ENCODE results near the gene GOLGA7B.

The GOLGA7B gene

DNA sequence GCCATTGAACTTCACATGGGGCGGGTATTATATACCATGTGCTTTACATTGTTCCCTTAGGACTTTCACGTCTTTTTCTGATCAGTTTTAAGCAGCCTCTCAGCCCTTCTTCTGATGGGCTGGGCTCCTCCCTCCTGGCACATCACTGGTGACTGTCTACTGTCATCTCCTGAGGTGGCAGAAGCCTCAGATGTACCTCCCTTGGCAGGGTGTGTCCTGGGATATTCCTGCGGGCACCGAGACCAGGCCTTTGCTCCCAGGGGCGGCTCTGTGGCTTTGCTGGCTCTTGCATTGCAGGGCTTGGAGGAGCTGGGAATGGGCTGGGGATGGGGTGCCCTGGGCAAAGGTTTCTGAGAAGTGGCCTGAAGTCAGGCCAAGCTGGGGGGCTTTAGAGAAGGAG is 34.6 kb upstream of the GOLGA7B start:
- H3K4me3 ChIP-seq (ENCODE audit: low read length), result no peak overlapping the region
- H3K4me1 ChIP-seq (ENCODE audit: control insufficient read depth, low read length), result no peaks in the 10 kb centered on the region
- H3K36me3 ChIP-seq (ENCODE audit: control insufficient read depth, low read length), result no peaks in the 10 kb centered on the region
- H3K9me2 ChIP-seq (replicated peaks; ENCODE audit: control insufficient read depth, low read length), result no peaks in the 10 kb centered on the region
- H3K27me3 ChIP-seq (ENCODE audit: control insufficient read depth, low read length), result peaks cover 27% of the 10 kb centered on the region
- H3K9me3 ChIP-seq (ENCODE audit: control insufficient read depth, insufficient read depth, low read length), result no peaks in the 10 kb centered on the region
- H3K4me2 ChIP-seq (ENCODE audit: low read length), result no peak overlapping the region
- no peaks in the 10 kb centered on the region for H3K79me2 ChIP-seq (ENCODE audit: control insufficient read depth, low read length)
- TF ChIP-seq EZH2phosphoT487 (IDR thresholded peaks at IDR 0.05; ENCODE audit: borderline replicate concordance, low read length), result no peak
- TF ChIP-seq, protein P1, sequence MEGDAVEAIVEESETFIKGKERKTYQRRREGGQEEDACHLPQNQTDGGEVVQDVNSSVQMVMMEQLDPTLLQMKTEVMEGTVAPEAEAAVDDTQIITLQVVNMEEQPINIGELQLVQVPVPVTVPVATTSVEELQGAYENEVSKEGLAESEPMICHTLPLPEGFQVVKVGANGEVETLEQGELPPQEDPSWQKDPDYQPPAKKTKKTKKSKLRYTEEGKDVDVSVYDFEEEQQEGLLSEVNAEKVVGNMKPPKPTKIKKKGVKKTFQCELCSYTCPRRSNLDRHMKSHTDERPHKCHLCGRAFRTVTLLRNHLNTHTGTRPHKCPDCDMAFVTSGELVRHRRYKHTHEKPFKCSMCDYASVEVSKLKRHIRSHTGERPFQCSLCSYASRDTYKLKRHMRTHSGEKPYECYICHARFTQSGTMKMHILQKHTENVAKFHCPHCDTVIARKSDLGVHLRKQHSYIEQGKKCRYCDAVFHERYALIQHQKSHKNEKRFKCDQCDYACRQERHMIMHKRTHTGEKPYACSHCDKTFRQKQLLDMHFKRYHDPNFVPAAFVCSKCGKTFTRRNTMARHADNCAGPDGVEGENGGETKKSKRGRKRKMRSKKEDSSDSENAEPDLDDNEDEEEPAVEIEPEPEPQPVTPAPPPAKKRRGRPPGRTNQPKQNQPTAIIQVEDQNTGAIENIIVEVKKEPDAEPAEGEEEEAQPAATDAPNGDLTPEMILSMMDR (IDR thresholded peaks at IDR 0.05; ENCODE audit: low read depth, low read length, poor library complexity, severe bottlenecking), result no peak
- H3F3A ChIP-seq (ENCODE audit: control insufficient read depth, insufficient read depth), result no peaks in the 10 kb centered on the region
- no peaks in the 10 kb centered on the region for H4K20me1 ChIP-seq (ENCODE audit: control insufficient read depth, insufficient read depth, low read depth, low read length)
- no peak overlapping the region for H3K27ac ChIP-seq (ENCODE audit: low read depth, low read length)

DNA sequence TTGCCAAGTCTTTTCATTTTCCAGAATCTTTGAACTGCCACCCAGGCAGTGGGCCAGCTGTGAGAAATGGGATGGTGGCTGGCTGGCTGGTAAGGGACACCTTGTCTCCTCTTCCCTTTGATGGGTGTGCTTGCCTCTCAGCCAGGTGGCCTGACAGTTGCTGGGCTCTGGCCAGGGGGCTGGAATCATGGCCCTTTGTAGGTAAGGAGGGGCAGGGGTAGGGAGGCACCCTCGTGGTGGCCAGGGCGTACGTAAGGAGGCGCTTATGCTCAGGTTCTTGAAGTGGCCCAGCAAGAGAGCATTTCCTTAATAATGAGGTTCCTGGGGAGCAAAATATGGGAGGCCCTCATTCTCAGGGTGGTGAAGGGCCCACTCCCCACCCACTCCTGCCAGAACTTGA is 33.0 kb upstream of the GOLGA7B start:
- Histone ChIP-seq H3F3A (ENCODE audit: control insufficient read depth, insufficient read depth) (no peaks in the 10 kb centered on the region), H3K9me2 (replicated peaks; ENCODE audit: control insufficient read depth, low read length) (no peaks in the 10 kb centered on the region), H3K79me2 (ENCODE audit: control insufficient read depth, low read length) (no peaks in the 10 kb centered on the region), H3K27me3 (ENCODE audit: control insufficient read depth, low read length) (peaks cover 30% of the 10 kb centered on the region), H4K20me1 (ENCODE audit: control insufficient read depth, insufficient read depth, low read depth, low read length) (no peaks in the 10 kb centered on the region), H3K4me1 (ENCODE audit: control insufficient read depth, low read length) (no peaks in the 10 kb centered on the region), H3K9me3 (ENCODE audit: control insufficient read depth, insufficient read depth, low read length) (no peaks in the 10 kb centered on the region), H3K4me2 (ENCODE audit: low read length) (no peak overlapping the region), H3K4me3 (ENCODE audit: low read length) (no peak overlapping the region), H3K36me3 (ENCODE audit: control insufficient read depth, low read length) (no peaks in the 10 kb centered on the region), H3K27ac (ENCODE audit: low read depth, low read length) (no peak overlapping the region)
- no peak for TF ChIP-seq EZH2phosphoT487 (IDR thresholded peaks at IDR 0.05; ENCODE audit: borderline replicate concordance, low read length)
- TF ChIP-seq, protein P1 (IDR thresholded peaks at IDR 0.05; ENCODE audit: low read depth, low read length, poor library complexity, severe bottlenecking), result no peak

GRCh38 chr10:97818572-97818971 is 31.1 kb upstream of the GOLGA7B start:
- Histone ChIP-seq H4K20me1 (ENCODE audit: control insufficient read depth, insufficient read depth, low read depth, low read length) (no peaks in the 10 kb centered on the region), H3K4me2 (ENCODE audit: low read length) (no peak overlapping the region), H3K79me2 (ENCODE audit: control insufficient read depth, low read length) (no peaks in the 10 kb centered on the region), H3K9me2 (replicated peaks; ENCODE audit: control insufficient read depth, low read length) (no peaks in the 10 kb centered on the region), H3F3A (ENCODE audit: control insufficient read depth, insufficient read depth) (no peaks in the 10 kb centered on the region), H3K4me1 (ENCODE audit: control insufficient read depth, low read length) (no peaks in the 10 kb centered on the region), H3K4me3 (ENCODE audit: low read length) (no peak overlapping the region), H3K27ac (ENCODE audit: low read depth, low read length) (no peak overlapping the region), H3K27me3 (ENCODE audit: control insufficient read depth, low read length) (peaks cover 21% of the 10 kb centered on the region), H3K9me3 (ENCODE audit: control insufficient read depth, insufficient read depth, low read length) (no peaks in the 10 kb centered on the region), H3K36me3 (ENCODE audit: control insufficient read depth, low read length) (no peaks in the 10 kb centered on the region)
- TF ChIP-seq EZH2phosphoT487 (IDR thresholded peaks at IDR 0.05; ENCODE audit: borderline replicate concordance, low read length), result no peak
- TF ChIP-seq, protein P1 (IDR thresholded peaks at IDR 0.05; ENCODE audit: low read depth, low read length, poor library complexity, severe bottlenecking), result no peak

All from DOHH2 (cell line).